K562 (cell line): Measurements from ENCODE around the gene CDC20. TPM values are rescaled to one million over a fixed set of nuclear protein-coding genes. Genes with fewer than 3 reads are reported as not detected.
A peak's percentile ranks its signal among the peaks of the same experiment; 100 is the strongest.

Source experiments
- ATAC-seq: fragments of 200-7000 bp; cut with Tn5 transposase; 3 replicates; pipeline ENCODE4 v1.9.1; 2020; ENCODE audit warnings: moderate library complexity
- BruUV-seq: library from RNA; stranded (reverse); fragments of 400-500 nt; replicated peaks from 2 replicates; lab custom pipeline; 2021; lab: Mats Ljungman, UMichigan
- CTCF ChIA-PET: fragments of 300-600 bp; formaldehyde crosslinking; extraction: SDS; loops from one replicate; lab custom pipeline; 2021; ENCODE audit warnings: low intra/inter-chr PET ratio; lab: Yijun Ruan, JAX
- POLR2A ChIA-PET: fragments of 300-600, 350-650 bp; sonication (Branson Sonifier 250); formaldehyde crosslinking; extraction: SDS; loops from one replicate; lab custom pipeline; 2021; ENCODE audit warnings: antibody characterized with exemption, inconsistent platforms; lab: Yijun Ruan, JAX
- DNase-seq, 4 experiments: peaks; one replicate each; pipeline versions ENCODE4 v3.0.0 to v3.0.0-alpha.2; 2011 to 2018; ENCODE audit warnings: low spot score in 3 of 4, mixed read lengths in 3 of 4; ENCODE audit errors: extremely low read depth in 1 of 4
- FAIRE-seq: peaks from 2 replicates; lab custom pipeline; 2011; peaks lifted over from hg19 to GRCh38; lab: Jason Lieb, UNC
- H2AFZ ChIP-seq: 2 replicates; pipeline ENCODE4 v1.6.0; 2011; ENCODE audit warnings: low read depth, low read length, control low read depth, inconsistent platforms
- H3K27ac ChIP-seq: fragments of 200-600 bp; 3 replicates; pipeline ENCODE4 v1.8.0; 2011; ENCODE audit warnings: low read depth, mild to moderate bottlenecking, control low read depth, inconsistent platforms, low read length, moderate library complexity, mixed read lengths; ENCODE audit errors: extremely low read depth
- H3K27me3 ChIP-seq, 2 experiments: fragments of 300-600 bp in 1 of 2; 2 replicates in 1 of 2; 3 replicates in 1 of 2; pipeline versions ENCODE4 v1.6.0 to v1.8.0; 2011; ENCODE audit warnings: inconsistent platforms in 2 of 2, low read length in 2 of 2, mild to moderate bottlenecking in 1 of 2, mixed read lengths in 1 of 2, moderate library complexity in 1 of 2; ENCODE audit not compliant: control insufficient read depth in 2 of 2, insufficient read depth in 2 of 2
- H3K36me3 ChIP-seq: fragments of 300-600 bp; 3 replicates; pipeline ENCODE4 v1.8.0; 2011; ENCODE audit warnings: mild to moderate bottlenecking, low read length, inconsistent platforms; ENCODE audit not compliant: control insufficient read depth, insufficient read depth
- H3K4me1 ChIP-seq, 2 experiments: fragments of 200-600 bp in 1 of 2; replicated peaks in 1 of 2; 2 replicates in 1 of 2; 3 replicates in 1 of 2; pipeline versions ENCODE4 v1.5.1 to v1.8.0; 2011; ENCODE audit warnings: inconsistent platforms in 2 of 2, low read length in 2 of 2, mild to moderate bottlenecking in 1 of 2, mixed read lengths in 1 of 2, moderate library complexity in 1 of 2; ENCODE audit not compliant: control insufficient read depth in 2 of 2, insufficient read depth in 2 of 2
- H3K4me2 ChIP-seq: 2 replicates; pipeline ENCODE4 v1.6.1; 2011; ENCODE audit warnings: low read length, control low read depth, inconsistent platforms, mixed read lengths; ENCODE audit not compliant: insufficient read depth
- H3K4me3 ChIP-seq: fragments of 200-600 bp; sonication (generic), shearing (Covaris generic); 2 replicates; pipeline ENCODE4 v1.5.1; 2016; ENCODE audit warnings: control low read depth, inconsistent platforms
- H3K79me2 ChIP-seq: fragments of 200-600 bp; 3 replicates; pipeline ENCODE4 v1.8.0; 2011; ENCODE audit warnings: low read length, inconsistent platforms; ENCODE audit not compliant: control insufficient read depth, insufficient read depth
- H3K9ac ChIP-seq, 2 experiments: 2 replicates each; pipeline versions ENCODE4 v1.6.0 to v1.6.1; 2011; ENCODE audit warnings: low read depth in 2 of 2, low read length in 2 of 2, control low read depth in 1 of 2, inconsistent platforms in 1 of 2, mild to moderate bottlenecking in 1 of 2, mixed read lengths in 1 of 2; ENCODE audit not compliant: insufficient read depth in 1 of 2
- H3K9me1 ChIP-seq: one replicate; pipeline ENCODE4 v1.6.0; 2011; ENCODE audit warnings: inconsistent platforms, mild to moderate bottlenecking, low read length, moderate library complexity; ENCODE audit not compliant: control insufficient read depth, insufficient read depth
- H3K9me3 ChIP-seq: replicated peaks from 2 replicates; pipeline ENCODE4 v1.5.1; 2011; ENCODE audit warnings: low read depth, low read length, inconsistent platforms; ENCODE audit not compliant: control insufficient read depth, insufficient read depth
- H4K20me1 ChIP-seq: replicated peaks from 2 replicates; pipeline ENCODE4 v1.6.1; 2011; ENCODE audit warnings: low read length, inconsistent platforms, mixed read lengths; ENCODE audit not compliant: control insufficient read depth, insufficient read depth
- GABPB2 ChIP-seq: fragments of 250-450 bp; sonication (Bioruptor Pico); conservative IDR thresholded peaks from 2 replicates; pipeline ENCODE4 v1.5.1; 2021; ENCODE audit warnings: mild to moderate bottlenecking
- HDAC2 ChIP-seq: fragments of 450-650 bp; IDR thresholded peaks from 2 replicates; pipeline ENCODE4 v1.6.1; 2016; ENCODE audit warnings: mild to moderate bottlenecking
- KDM5B ChIP-seq: fragments of 200-600 bp; sonication (generic); IDR thresholded peaks from 2 replicates; pipeline ENCODE4 v1.6.1; 2012; ENCODE audit warnings: low read depth, mild to moderate bottlenecking, moderate library complexity, low read length, control low read depth, inconsistent platforms; ENCODE audit not compliant: insufficient replicate concordance
- PKNOX1 ChIP-seq: fragments of 450-650 bp; IDR thresholded peaks from 2 replicates; pipeline ENCODE4 v1.6.1; 2016
- YY1 ChIP-seq, 3 experiments: IDR thresholded peaks; 2 replicates each; pipeline ENCODE4 v1.6.1; 2011; ENCODE audit warnings: low read length in 2 of 3, mild to moderate bottlenecking in 2 of 3, moderate library complexity in 2 of 3, borderline replicate concordance in 1 of 3, control low read depth in 1 of 3, low read depth in 1 of 3; ENCODE audit not compliant: insufficient read depth in 3 of 3, insufficient replicate concordance in 2 of 3, control insufficient read depth in 1 of 3, insufficient read length in 1 of 3; ENCODE audit errors: extremely low read depth in 1 of 3
- ZKSCAN1 ChIP-seq: fragments of 150-350 bp; IDR thresholded peaks from 2 replicates; pipeline ENCODE4 v1.6.1; 2016; ENCODE audit warnings: low read depth, low read length
- WGBS: fragments of 100-300 bp; shearing (Covaris generic); methylation state at CpG from one replicate; pipeline ENCODE4 v1.1.6; 2016; ENCODE audit warnings: low coverage, mixed read lengths; ENCODE audit not compliant: insufficient coverage; ENCODE audit errors: missing lambda C conversion rate; 5-methylcytosine and 5-hydroxymethylcytosine counted together
- in situ Hi-C: fragments of 300-500 bp; cut with MboI; formaldehyde crosslinking; loops from 4 replicates; pipeline ENCODE4 v1.15.0; 2018; ENCODE audit warnings: inconsistent platforms, mixed read lengths
- intact Hi-C: fragments of 100-400 bp; cut with micrococcal nuclease; formaldehyde crosslinking; loops from 2 replicates; pipeline ENCODE4 v1.14.2; 2022
- polyA plus RNA-seq, 8 experiments: library from polyadenylated mRNA; depleted of rRNA in 4 of 8; stranded (reverse) in 5 of 8; unstranded in 3 of 8; fragments of >200 nt; fragmentation: Nextera tagmentation in 2 of 8; fragmentation: Illumina TruSeq in 1 of 8; extraction: Ambion mirVana in 2 of 8; extraction: Trizol in 1 of 8; gene quantifications; 2 replicates each; pipeline versions ENCODE4 v1.2.1 to v1.2.3, GENCODE V29; 2011 to 2014; ENCODE audit warnings: inconsistent platforms in 1 of 8, missing spikeins in 1 of 8
- total RNA-seq, 7 experiments: library from RNA; depleted of rRNA in 6 of 7; stranded (reverse); fragments of >200 nt in 6 of 7; fragmentation: Illumina TruSeq in 2 of 7; extraction: Trizol in 2 of 7; gene quantifications; 2 replicates each; pipeline versions ENCODE4 v1.2.1 to v1.2.3, GENCODE V29; 2011 to 2021; ENCODE audit warnings: low replicate concordance in 1 of 7
- TF ChIP-seq, protein P1 (sequence below): fragments of 450-650 bp; formaldehyde crosslinking; IDR thresholded peaks from 2 replicates; pipeline ENCODE4 v1.4.0; 2022; ENCODE audit warnings: missing genetic modification characterization
- TF ChIP-seq, protein P2 (sequence below), 2 experiments: fragments of 450-650 bp; formaldehyde crosslinking in 1 of 2; IDR thresholded peaks; 2 replicates each; pipeline versions ENCODE4 v1.4.0 to v1.6.1; 2014 to 2020; ENCODE audit warnings: mild to moderate bottlenecking in 2 of 2, borderline replicate concordance in 1 of 2, low read depth in 1 of 2

Gene CDC20
- total and polyA plus RNA-seq, 9 of the 15 experiments (the other 6 are each of a cell fraction or from before 2014, with no cell fraction given): 45.2 to 224 (median 121) TPM

- in situ Hi-C loops: no loop called here
- FAIRE-seq (no peak), DNase-seq (no peak), ATAC-seq (peak; percentile 54)
- no peaks in the 10 kb centered on the region for H4K20me1 ChIP-seq
- ChIA-PET POLR2A (interaction anchor here (1.0 to 1.2 kb wide), 2 partner anchors 9 to 12 kb away, joined by 4 read pairs; no protein-coding TSS in a partner anchor), CTCF (no interaction called here)
- H2AFZ ChIP-seq: peak overlapping the region; percentile 32; the same call in 1 of the 2 replicates
- no peak overlapping the region for H3K4me2 ChIP-seq
- intact Hi-C loops: no loop called here
- no peak overlapping the region for H3K4me3 ChIP-seq
- no peaks in the 10 kb centered on the region for H3K36me3 ChIP-seq
- BruUV-seq: no TSS peak
- no peaks in the 10 kb centered on the region for H3K9me3 ChIP-seq
- H3K4me1 ChIP-seq: peaks cover 0 to 13% of the 10 kb centered on the region in 2 experiments; a peak in 3 of 5 replicates
- H3K27ac ChIP-seq: no peak overlapping the region
- H3K9ac ChIP-seq: peak overlapping the region in 1 of 2 experiments; percentile 46; a peak in 1 of 4 replicates
- 34% methylated on average over 10 of the region's 10 CpGs for WGBS
- no peaks in the 10 kb centered on the region for H3K27me3 ChIP-seq
- no peaks in the 10 kb centered on the region for H3K9me1 ChIP-seq
- no peaks in the 10 kb centered on the region for H3K79me2 ChIP-seq
- TF ChIP-seq, protein P1, sequence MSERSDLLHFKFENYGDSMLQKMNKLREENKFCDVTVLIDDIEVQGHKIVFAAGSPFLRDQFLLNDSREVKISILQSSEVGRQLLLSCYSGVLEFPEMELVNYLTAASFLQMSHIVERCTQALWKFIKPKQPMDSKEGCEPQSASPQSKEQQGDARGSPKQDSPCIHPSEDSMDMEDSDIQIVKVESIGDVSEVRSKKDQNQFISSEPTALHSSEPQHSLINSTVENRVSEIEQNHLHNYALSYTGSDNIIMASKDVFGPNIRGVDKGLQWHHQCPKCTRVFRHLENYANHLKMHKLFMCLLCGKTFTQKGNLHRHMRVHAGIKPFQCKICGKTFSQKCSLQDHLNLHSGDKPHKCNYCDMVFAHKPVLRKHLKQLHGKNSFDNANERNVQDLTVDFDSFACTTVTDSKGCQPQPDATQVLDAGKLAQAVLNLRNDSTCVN (CRISPR knock-in tag): 0 out of 2 replicates have a peak, but pooled peaks have one; percentile 32
- TF ChIP-seq, protein P2, sequence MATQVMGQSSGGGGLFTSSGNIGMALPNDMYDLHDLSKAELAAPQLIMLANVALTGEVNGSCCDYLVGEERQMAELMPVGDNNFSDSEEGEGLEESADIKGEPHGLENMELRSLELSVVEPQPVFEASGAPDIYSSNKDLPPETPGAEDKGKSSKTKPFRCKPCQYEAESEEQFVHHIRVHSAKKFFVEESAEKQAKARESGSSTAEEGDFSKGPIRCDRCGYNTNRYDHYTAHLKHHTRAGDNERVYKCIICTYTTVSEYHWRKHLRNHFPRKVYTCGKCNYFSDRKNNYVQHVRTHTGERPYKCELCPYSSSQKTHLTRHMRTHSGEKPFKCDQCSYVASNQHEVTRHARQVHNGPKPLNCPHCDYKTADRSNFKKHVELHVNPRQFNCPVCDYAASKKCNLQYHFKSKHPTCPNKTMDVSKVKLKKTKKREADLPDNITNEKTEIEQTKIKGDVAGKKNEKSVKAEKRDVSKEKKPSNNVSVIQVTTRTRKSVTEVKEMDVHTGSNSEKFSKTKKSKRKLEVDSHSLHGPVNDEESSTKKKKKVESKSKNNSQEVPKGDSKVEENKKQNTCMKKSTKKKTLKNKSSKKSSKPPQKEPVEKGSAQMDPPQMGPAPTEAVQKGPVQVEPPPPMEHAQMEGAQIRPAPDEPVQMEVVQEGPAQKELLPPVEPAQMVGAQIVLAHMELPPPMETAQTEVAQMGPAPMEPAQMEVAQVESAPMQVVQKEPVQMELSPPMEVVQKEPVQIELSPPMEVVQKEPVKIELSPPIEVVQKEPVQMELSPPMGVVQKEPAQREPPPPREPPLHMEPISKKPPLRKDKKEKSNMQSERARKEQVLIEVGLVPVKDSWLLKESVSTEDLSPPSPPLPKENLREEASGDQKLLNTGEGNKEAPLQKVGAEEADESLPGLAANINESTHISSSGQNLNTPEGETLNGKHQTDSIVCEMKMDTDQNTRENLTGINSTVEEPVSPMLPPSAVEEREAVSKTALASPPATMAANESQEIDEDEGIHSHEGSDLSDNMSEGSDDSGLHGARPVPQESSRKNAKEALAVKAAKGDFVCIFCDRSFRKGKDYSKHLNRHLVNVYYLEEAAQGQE (IDR thresholded peaks at IDR 0.05; ENCODE audit: borderline replicate concordance): no peak
- TF ChIP-seq, protein P2 (CRISPR knock-in tag; IDR thresholded peaks at IDR 0.05; ENCODE audit: low read depth): no peak
- TF ChIP-seq HDAC2: no peak
- TF ChIP-seq KDM5B: no peak
- TF ChIP-seq YY1 (IDR thresholded peaks at IDR 0.05; ENCODE audit: borderline replicate concordance in 1 of 3, control insufficient read depth in 1 of 3, extremely low read depth in 1 of 3, insufficient read depth in 3 of 3, insufficient read length in 1 of 3, insufficient replicate concordance in 2 of 3, low read depth in 1 of 3, low read length in 2 of 3): peak in 1 of 3 experiments; percentile 56
- TF ChIP-seq ZKSCAN1: no peak
- no peak for TF ChIP-seq GABPB2 (CRISPR knock-in tag)
- peak; percentile 22; the same call in 1 of the 2 replicates for TF ChIP-seq PKNOX1
Observed at GRCh38 chr1:43351421-43352350, 7.1 kb upstream of the CDC20 start.
